KG1 (cell line): Measurements from ENCODE around the gene CRIM1.

Source experiments
- DNase-seq: peaks from one replicate; lab custom pipeline; 2025; lab: John Stamatoyannopoulos, UW

Gene CRIM1

DNA sequence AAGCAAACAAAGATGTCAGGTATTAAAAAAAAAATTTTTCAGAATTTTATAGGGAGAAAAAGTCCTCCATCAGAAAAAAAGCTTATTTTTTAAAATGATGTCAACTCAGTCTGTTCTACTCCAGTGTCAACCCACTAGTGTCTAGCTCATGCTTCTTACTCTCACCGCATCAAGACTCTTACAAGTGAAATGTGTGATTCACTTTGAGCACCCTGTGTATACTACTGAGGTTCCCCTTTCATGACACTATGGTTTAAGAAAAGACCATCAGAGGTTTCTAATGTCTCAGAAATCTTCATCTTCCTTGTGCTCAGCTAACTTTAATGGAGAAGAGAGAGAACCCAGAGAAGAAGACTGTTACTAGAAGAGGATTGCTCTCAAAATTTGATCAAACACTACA lies 199.0 kb downstream of the CRIM1 start:
- no peak for DNase-seq

DNA sequence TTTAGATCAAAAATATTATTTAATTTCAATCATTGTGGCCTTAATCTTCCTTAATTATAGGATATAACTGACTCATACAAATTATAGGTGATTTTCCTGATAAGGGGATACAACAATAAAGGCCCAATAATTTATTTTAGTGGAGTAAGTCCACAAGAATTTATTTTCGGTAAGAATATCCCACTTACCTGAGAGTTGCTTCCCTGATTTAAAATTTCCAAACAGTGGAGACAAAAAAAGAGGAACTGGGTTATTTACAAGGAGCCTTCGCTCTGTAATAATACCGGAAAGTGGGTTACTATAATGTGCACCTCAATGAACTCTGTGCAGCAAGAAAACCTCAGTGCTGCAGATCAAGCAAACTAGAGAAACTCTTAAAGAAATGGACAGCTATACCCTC lies 200.2 kb downstream of the CRIM1 start:
- DNase-seq, result no peak

GRCh38 chr2:36556842-36557241 lies 201.3 kb downstream of the CRIM1 start:
- no peak for DNase-seq

DNA sequence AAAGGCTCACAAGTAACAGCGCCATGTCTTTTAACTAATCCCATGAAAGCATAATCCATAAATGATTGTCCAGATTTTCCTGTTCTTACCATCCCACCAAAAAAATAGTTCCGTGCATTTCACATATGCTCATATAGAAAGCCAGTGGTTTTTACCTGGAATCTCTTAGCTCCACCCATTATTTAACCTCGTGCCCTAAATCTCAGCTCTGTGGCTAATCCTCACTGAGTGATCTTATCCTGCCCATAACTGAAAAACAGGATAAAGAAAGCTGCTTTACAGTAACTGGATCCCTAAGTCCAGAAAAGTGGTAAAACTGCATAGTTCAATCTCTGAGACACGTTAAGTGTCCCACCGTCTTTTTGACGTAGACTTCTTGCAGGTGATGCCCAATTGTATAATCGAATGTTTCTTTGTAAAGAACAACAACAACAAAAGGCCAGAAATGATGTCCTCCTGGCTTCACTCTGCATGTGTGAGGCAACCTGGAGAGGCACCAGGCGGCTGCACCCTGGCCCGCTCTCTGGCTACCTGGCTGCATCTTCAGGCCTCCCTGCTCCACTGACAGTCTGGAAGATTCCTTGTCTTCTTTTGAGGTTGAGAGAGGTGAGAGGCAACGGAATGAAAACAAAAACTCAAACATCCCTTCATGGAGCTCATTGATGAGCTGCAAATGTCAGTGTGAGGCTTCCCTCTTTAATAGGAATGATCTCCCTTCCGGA lies 203.8 kb downstream of the CRIM1 start:
- no peak for DNase-seq

GRCh38 chr2:36560726-36561125 lies 205.1 kb downstream of the CRIM1 start:
- no peak for DNase-seq

DNA sequence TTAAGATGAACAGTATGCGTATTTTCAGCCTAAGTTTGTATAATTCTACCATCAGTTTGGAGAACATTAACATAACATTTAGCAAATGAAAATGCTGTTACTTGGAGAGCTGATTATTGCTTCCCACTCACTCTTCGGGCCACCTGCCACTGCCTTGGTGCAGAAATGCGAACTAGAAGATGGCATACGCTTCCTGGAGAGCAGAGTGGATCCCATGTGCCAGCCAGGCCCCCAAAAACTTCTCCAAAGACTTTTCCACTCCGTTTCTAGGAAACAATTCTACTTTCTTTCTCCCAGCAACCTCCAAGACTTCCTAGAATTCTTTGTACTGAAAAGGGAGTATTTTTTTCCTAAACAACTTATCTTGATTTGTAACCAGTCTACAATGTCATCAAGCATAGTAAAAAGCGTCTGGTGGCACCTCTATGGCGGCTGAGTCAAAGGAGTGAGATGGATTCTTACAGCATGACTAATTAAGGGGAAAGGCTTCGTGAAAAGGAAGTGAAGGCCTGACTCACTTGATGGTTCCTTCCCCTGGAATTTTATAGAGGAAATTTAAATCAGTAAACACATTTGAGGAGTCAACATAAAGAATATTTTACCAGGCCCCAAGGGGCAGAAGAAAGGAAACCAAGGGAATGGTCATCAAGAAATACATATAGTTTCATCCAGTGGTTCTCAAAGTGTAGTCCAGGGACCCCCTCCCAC lies 205.8 kb downstream of the CRIM1 start:
- DNase-seq, result no peak

- DNase-seq, result no peak
Measured at GRCh38 chr2:36562240-36562639, 206.7 kb downstream of the CRIM1 start.

- DNase-seq, result no peak
Measured at GRCh38 chr2:36562973-36563532, 207.5 kb downstream of the CRIM1 start.

DNA sequence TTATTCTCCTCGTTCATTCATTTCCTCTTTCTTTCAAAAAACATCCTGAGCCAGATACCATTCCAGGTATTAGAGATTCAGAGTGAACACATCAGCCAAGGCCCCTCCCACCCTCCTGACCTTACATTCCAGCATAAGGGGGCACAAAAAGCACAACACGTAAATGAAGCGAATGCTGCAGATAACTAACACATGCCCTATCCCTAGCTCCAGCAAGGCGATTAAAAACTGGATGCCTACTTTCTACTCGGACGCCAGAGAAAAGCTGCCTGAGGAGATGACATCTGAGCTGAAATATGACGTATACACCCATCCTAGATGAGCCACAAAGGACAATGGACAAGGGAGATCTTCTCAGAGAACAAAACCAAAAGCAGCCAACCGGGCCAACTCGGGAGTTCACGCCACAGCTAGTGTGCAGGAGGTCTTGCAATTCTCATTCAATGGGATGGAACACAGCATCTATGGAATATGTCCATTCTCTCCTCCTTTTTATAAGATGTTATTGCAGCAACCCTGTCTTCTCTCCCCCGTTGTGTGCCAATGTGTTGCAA lies 208.9 kb downstream of the CRIM1 start:
- DNase-seq, result no peak

DNA sequence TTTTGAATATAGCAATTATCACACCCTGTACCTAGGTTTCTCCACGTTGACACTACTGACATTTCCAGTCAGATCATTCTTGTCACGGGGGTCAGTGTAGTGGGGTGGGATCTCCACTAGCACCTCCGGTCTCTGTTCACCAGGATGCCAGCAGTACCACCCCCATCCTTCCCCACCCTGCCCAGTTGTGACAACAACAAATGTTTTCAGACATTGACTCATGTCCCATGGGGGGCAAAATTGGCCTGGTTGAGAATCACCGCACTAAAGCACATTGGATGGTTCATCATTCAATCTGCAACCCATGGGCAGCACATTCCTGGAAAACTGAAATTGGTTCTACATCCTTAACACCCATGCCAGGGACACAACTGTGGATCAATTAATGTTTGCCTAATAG lies 210.1 kb downstream of the CRIM1 start:
- no peak for DNase-seq

GRCh38 chr2:36566887-36567286 lies 211.3 kb downstream of the CRIM1 start:
- no peak for DNase-seq

- DNase-seq, result no peak
Measured at GRCh38 chr2:36567711-36568408, 212.3 kb downstream of the CRIM1 start.

DNA sequence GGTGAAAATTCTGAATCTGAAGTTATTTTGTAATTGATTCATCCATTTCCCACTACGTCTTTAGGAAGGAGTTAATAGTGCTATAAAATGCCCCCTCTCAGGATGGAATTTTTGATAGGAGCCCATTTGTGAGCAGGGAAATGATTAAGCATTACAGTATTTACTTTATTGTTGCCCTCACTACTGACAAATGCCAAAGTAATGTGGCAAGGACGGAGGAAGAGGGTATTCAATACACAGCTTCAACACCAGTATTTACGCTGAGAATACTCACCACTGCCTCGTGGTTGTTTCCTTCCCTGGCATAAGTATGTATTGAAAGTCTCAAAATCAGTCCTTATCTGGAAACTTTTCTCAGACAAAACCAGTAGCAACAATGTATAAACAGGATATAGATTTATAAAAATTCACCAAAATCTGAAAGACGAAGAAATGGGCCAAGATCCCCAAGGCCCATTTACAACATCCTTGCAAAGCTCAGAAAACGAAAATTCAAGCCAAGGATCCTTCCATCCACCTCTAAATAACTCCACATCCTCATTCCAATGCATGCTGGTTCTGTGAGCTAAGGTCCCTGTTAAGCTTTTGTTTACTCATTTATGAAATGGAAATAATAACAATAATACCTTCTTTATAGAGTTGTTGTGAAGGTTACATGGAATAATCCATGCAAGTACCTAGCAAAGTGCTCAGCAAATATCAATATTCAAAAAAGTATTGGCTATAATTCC lies 213.1 kb downstream of the CRIM1 start:
- DNase-seq, result no peak

GRCh38 chr2:36569267-36569856 lies 213.8 kb downstream of the CRIM1 start:
- DNase-seq, result no peak

DNA sequence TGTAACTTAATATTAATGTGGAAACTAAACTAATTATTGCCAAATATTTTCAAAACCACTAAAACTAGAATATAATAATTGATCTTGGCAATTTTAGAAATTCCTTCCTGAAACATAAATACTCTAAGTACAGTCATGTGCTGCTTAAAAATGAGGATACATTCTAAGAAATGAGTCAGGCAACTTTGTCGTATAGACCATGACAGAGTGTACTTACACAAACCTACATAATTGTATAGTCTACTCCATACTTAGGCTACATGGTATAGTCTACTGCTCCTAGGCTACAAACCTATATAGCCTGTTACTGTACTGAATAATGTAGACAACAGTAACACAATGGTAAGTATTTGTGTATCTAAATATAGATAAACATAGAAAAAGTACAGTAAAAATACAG lies 214.8 kb downstream of the CRIM1 start:
- no peak for DNase-seq

DNA sequence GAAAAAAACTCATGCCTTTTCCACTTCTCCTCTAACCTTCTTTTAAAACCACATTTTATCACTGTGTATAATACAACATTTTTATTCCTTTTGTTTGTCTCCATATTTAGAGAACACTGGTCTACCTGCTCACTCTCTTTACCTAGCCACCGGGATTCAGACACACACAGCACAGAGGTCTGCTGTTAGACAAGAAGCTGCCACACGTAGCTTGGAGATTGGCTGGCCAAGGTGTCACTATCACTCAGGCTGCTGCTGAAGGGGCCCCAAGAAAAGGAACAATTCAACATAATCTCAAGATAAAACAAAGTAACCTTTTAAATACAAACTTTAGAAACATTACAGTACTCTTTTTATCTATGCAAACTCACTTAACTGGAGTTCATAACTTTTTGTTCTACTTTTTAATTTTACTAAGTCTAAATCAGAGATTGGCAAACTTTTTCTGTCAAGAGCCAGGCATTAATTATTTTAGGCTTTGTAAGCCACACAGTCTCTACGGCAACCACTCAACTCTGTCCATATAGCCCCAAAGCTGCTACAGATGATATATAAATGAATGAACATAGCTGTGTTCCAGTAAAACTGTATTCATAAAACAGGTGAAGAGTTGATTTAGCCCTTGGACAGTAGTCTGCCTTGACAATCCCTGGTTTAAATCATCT lies 216.6 kb downstream of the CRIM1 start:
- no peak for DNase-seq

- DNase-seq, result no peak
Measured at GRCh38 chr2:36572719-36573059, 217.1 kb downstream of the CRIM1 start.

GRCh38 chr2:36573165-36573564 lies 217.6 kb downstream of the CRIM1 start:
- no peak for DNase-seq

DNA sequence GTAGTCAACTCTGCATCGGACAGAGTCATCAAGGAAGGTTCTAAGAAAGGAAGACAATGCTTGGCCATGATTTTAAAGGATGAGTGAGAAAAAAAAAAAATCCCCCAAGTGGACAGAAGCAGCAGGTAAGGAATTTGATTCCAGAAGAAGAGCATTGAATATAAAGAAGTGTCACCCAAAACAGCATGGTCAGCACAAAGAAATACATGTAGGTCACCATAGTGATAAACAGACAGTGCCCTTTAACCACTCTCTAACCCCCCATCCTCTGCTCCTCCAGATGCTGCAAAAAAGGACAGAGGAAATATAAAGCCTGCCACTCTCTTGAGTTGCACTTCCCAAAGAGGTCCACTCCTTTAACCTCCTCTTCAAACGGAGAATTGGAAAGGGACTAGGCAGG lies 219.0 kb downstream of the CRIM1 start:
- DNase-seq, result no peak

GRCh38 chr2:36577884-36578283 lies 222.3 kb downstream of the CRIM1 start:
- no peak for DNase-seq
